ENCODE measurements around the gene AMH.

Gene AMH

DNA sequence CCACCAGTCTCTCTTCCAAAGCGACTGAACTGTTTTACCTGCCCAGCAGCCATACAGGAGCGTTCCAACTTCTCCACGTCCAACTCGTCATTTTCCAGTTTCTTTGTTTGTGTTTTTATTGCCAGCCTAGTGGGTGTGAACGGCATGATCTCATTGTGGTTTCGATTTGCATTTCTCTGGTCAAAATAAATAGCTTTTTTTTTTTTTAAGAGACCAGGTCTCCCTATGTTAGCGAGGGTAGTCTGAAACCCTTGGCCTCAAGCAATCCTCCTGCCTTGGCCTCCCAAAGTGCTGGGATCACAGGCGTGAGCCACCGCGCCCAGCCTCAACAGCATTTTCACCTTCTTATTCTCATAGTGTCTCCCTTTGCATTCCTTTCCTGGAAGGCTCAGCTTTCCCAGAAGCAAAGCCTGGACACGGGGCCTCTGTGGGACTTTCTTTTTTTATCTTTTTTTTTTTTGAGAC lies 11.2 kb downstream of the AMH start:
- in situ Hi-C loops (cut with MboI; ENCODE audit: low pct_unique_long_range_greater_than_20kb, low sequenced_read_pairs), result no loop called here
- DNase-seq, result no peak

- DNase-seq, result peak; percentile 52
- in situ Hi-C loops (cut with MboI; ENCODE audit: low pct_unique_long_range_greater_than_20kb, low sequenced_read_pairs), result no loop called here
Measured at GRCh38 chr19:2261438-2262172, 12.5 kb downstream of the AMH start.

GRCh38 chr19:2266183-2266993 lies 17.3 kb downstream of the AMH start:
- DNase-seq, result peak; percentile 85
- in situ Hi-C loops (cut with MboI; ENCODE audit: low pct_unique_long_range_greater_than_20kb, low sequenced_read_pairs), result no loop called here

DNA sequence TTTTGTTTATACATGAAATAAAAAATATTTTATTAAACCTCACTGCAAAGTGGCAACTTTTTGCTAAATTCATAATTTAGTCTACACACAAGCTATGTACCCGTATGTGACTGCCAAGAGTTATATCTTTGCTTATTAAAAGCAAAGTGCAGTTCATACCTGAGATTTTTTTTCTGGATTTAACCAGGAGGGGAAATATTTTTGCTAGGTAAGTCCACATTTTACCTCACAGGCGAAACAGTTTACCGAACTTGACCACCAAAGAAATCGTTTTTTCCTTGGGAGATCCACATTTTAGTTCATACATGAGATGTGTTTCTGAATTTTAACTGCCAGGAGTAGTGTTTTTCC lies 19.3 kb downstream of the AMH start:
- in situ Hi-C loops (cut with MboI; ENCODE audit: low pct_unique_long_range_greater_than_20kb, low sequenced_read_pairs), result no loop called here

GRCh38 chr19:2268861-2269243 lies 19.7 kb downstream of the AMH start:
- DNase-seq, result no peak
- in situ Hi-C loops (cut with MboI; ENCODE audit: low pct_unique_long_range_greater_than_20kb, low sequenced_read_pairs), result no loop called here

More for the DNA sequence above, 19.3 kb downstream of the AMH start:
- no peak for DNase-seq

- in situ Hi-C loops (cut with MboI; ENCODE audit: low pct_unique_long_range_greater_than_20kb, low sequenced_read_pairs), result no loop called here
- DNase-seq, result peak; percentile 99
Measured at GRCh38 chr19:2269244-2270156, 20.4 kb downstream of the AMH start.

DNA sequence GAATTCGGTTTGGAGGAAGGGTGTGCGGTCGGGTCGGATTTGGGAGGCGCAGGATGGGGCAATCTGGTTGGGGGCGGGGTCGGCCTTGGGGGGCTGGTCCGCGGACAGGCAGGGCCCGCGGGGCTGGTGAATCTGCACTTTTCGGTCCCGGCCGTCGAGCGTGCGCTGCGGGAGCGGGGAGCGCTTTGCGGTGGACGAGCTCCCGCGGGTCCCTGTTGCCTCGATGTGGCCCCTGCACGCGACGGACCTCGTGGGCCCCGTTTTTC lies 21.0 kb downstream of the AMH start:
- DNase-seq, result no peak
- in situ Hi-C loops (cut with MboI; ENCODE audit: low pct_unique_long_range_greater_than_20kb, low sequenced_read_pairs), result no loop called here

GRCh38 chr19:2270423-2271233 lies 21.5 kb downstream of the AMH start:
- DNase-seq, result peak; percentile 90
- in situ Hi-C loops (cut with MboI; ENCODE audit: low pct_unique_long_range_greater_than_20kb, low sequenced_read_pairs), result no loop called here

GRCh38 chr19:2271234-2272103 lies 22.3 kb downstream of the AMH start:
- DNase-seq, result no peak
- in situ Hi-C loops (cut with MboI; ENCODE audit: low pct_unique_long_range_greater_than_20kb, low sequenced_read_pairs), result no loop called here

DNA sequence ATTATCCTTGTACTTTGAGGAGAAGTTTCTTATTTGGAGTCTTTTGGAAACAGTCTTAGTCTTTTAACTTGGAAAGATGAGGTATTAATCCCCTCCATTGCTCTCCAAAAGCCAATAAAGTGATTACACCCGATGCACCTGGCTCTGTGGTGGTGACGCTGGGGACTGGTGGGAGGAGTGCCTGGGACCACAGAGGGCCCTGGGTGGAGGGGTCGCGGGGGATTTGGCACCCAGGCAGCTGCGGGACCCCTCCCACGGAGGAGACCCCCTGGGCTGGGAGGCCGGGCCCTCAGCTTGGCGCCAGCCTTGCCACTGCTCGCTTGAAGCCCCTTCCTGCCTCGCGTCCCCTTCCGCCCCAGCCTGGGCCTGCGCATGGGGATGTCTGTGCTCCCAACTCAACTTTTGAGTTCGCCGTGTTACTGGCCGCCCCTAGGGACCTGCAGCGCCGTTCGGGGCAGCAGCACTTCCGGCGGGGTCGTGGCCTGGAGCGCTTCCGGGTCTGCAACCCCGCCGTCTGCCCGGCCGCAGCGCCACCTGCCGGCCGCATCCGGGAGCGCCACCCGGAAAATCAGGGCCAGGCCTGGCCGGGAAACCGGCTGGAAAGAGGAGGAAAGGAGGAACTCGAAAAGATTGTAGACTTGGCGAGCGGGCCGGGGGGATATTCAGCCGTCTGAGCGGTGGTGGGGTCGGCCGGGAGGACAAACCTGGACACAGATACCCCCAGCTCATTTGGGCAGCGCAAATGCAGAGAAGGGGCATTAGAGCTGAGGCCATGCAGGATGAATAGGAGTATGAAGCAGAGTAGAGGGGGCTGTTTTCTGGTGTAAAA lies 24.4 kb downstream of the AMH start:
- peak; percentile 94 for DNase-seq
- in situ Hi-C loops (cut with MboI; ENCODE audit: low pct_unique_long_range_greater_than_20kb, low sequenced_read_pairs), result no loop called here

GRCh38 chr19:2274185-2274711 lies 25.1 kb downstream of the AMH start:
- DNase-seq, result no peak
- in situ Hi-C loops (cut with MboI; ENCODE audit: low pct_unique_long_range_greater_than_20kb, low sequenced_read_pairs), result no loop called here

DNA sequence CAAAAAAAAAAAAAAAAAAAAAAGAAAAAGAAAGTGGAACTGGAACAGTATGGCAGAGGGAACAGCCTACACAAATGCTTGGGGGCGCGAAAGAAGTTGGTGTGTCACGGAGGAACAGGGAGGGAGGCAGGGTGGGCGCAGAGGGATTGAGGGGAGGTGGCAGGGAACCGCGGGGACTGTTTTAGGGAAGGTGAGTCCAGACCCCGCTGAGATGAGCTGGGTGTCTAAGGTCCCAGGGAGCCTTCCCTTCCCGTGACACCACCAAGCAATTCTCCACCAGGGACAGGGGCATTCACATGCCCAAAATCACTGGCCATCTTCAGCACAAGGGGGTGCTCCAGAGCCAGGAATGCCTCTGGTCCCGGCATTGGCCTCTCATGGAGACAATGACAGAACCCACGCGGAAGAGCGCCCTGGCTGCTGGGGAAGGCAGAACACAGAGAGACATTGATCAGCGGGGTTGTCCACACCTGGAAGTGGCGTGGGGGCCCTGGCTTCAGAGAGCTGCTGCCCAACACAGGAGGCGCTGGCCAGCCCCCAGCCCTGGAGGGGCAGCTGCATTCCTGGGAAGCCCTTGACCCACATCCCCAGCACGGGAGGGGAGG lies 25.9 kb downstream of the AMH start:
- DNase-seq, result peak; percentile 86
- in situ Hi-C loops (cut with MboI; ENCODE audit: low pct_unique_long_range_greater_than_20kb, low sequenced_read_pairs), result no loop called here

DNA sequence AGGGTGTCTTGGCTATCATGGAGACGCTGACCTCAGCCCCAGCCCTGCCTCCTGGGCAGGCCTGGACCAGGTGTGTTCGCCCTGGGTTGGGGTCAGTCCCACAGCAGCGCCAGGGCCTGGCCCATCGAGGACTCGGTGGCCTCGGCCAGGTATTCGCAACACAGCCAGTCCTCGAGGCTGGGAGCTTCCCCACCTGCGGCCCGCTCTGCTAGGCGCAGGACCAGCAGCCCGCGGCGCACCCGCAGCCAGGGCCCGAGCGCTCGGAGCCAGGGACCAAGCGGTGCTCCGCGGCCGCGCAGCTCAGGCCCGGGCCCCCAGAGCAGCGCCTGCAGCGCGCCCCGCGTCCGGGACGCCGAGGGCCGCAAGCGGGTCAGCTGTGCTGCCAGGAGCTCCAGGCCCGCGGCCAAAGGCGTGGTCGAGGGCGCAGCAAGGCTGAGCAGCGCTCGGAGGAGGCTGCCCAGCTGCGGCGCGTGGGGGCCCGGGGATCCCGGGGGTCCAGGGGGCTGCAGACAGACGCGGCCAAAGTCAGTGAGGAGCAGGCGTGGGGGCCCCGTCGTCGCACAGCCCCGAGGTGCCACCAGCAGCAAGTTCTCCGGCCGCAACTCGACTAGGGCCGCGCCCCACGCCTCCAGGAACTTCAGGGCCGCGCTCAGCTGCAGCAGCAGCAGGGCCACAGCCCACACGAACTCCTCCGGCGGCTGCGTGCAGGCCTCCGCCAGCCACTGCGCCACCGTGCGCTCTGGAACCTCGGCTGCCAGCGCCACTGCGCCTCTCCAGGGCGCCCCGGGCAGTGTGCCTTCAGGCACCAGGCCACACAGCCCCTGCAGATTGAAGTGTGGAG lies 26.7 kb downstream of the AMH start:
- in situ Hi-C loops (cut with MboI; ENCODE audit: low pct_unique_long_range_greater_than_20kb, low sequenced_read_pairs), result no loop called here
- no peak for DNase-seq

DNA sequence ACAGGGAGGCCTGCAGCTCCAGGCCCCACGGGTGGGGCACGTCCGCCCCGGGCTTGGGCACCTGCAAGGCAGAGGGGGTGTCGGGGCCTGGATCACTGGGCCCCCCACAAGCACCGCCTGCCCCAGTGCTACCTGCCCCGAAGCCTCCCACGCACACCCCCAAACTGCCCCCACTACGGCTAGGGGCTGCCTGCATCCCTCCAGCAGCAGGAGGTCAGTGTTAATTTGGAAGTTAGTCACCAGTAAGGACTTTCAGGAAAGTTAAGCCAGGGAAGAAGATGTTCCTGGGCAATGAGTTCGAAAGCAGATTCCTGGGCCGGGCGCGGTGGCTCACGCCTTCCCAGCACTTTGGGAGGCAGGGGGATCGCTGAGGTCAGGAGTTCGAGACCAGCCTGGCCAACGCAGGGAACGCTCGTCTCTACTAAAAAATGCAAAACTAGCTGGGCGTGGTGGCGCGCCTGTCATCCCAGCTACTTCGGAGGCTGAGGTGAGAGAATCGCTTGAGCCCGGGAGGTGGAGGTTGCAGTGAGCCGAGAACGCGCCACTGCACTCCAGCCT lies 27.4 kb downstream of the AMH start:
- in situ Hi-C loops (cut with MboI; ENCODE audit: low pct_unique_long_range_greater_than_20kb, low sequenced_read_pairs), result no loop called here
- no peak for DNase-seq

- no peak for DNase-seq
- in situ Hi-C loops (cut with MboI; ENCODE audit: low pct_unique_long_range_greater_than_20kb, low sequenced_read_pairs), result no loop called here
Measured at GRCh38 chr19:2277138-2277537, 28.0 kb downstream of the AMH start.
